Stimulated activated CD8-positive, alpha-beta memory T cell treated with anti-CD3 and anti-CD28 coated beads, Interleukin-4, amount 100 ng/mL, for 48 hours (primary cell): ENCODE measurements around the gene COX4I1.
"Not testable (repeated sequence)": the region's sequence is repeated elsewhere in the genome, so short reads cannot be mapped to it uniquely, and the experiment has no call there.

Source experiments
- DNase-seq: peaks from one replicate; pipeline ENCODE4 v3.0.0-alpha.2; 2020

The COX4I1 gene

DNA sequence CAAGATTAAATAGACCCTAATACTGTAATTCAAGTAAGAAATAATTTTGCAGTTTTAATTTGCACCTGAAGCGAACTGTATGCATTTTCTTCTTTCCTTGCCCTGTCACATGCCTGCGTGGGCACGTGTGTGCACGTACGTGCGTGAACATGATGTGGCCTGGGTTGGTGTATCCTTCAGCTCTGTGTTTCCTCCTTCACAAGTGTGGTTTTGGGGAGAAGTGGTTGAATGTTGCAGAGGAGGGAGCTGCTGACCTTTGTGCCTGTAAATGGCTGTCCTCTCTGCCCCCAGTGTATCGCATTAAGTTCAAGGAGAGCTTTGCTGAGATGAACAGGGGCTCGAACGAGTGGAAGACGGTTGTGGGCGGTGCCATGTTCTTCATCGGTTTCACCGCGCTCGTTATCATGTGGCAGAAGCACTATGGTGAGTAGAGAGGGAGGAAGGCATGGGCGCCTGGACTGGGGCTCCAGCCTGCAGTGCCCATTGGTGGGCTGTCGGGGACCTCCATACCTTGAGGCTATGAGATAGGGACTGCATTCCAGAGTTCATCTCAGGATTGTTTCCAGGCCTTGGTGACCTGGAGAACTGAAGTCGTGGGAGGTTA is 6.0 kb downstream of the COX4I1 start:
- DNase-seq, result no peak

DNA sequence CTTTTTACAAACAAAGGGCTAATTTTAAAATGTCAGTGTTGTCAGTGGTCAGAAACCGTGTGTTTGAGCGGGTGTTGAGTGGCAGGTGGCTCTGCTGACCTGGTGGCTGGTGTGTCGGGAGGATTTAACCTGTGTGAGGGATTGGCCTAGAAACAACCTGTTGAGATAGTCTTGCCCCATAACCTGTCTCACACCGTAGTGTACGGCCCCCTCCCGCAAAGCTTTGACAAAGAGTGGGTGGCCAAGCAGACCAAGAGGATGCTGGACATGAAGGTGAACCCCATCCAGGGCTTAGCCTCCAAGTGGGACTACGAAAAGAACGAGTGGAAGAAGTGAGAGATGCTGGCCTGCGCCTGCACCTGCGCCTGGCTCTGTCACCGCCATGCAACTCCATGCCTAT is 7.0 kb downstream of the COX4I1 start:
- no peak for DNase-seq

DNA sequence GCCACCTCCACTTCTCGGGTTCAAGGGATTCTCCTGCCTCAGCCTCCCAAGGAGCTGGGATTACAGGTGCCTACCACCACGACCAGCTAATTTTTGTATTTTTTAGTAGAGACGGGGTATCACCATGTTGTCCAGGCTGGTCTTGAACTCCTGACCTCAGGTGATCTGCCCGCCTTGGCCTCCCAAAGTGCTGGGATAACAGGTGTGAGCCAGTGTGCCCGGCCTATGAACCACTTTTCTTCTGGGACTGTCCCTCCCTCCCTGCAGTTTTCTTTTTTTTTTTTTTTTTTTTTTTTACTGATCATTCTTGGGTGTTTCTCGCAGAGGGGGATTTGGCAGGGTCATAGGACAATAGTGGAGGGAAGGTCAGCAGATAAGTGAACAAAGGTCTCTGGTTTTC is 7.8 kb downstream of the COX4I1 start:
- DNase-seq, result not testable (repeated sequence)

- DNase-seq, result not testable (repeated sequence)
These were observed 8.6 kb downstream of the COX4I1 start for GRCh38 chr16:85808104-85808503.

DNA sequence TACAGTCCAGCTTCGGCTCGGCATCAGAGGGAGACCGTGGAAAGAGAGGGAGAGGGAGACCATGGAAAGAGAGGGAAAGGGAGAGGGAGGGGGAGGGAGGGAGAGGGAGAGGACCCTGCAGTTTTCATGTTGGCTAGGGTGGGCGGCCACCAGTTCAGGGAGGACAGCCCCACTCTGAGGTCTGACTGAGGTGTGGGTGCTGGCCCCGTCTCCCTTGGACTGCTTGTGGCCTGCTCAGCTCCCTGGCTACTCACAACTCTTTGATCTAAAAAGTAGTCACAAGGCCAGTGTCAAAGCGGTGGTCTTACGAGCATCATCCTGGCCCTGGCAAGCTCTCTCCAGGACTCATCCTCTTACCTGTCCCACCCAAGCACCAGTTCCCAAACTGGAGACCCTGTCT is 9.4 kb downstream of the COX4I1 start:
- DNase-seq, result no peak

DNA sequence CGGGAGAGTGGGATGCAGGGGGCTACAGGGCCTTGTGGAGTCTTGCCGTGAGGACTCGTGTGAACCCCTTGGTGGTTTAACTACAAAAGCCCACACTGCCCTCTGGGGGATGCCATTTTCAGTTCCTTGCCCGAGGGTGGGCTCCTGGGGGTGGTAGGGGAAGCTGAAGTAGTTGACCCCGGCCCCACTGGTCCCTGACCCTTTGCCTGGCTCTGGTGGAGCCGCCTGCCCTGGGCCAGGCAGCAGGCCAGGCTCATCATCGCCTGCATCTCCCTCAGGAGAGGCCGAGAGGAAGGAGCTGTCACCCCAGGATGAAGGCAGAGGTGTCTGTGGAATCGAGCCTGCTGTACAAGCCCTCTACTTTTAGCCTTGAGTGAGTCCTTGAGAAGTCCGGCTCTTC is 10.2 kb downstream of the COX4I1 start:
- no peak for DNase-seq

DNA sequence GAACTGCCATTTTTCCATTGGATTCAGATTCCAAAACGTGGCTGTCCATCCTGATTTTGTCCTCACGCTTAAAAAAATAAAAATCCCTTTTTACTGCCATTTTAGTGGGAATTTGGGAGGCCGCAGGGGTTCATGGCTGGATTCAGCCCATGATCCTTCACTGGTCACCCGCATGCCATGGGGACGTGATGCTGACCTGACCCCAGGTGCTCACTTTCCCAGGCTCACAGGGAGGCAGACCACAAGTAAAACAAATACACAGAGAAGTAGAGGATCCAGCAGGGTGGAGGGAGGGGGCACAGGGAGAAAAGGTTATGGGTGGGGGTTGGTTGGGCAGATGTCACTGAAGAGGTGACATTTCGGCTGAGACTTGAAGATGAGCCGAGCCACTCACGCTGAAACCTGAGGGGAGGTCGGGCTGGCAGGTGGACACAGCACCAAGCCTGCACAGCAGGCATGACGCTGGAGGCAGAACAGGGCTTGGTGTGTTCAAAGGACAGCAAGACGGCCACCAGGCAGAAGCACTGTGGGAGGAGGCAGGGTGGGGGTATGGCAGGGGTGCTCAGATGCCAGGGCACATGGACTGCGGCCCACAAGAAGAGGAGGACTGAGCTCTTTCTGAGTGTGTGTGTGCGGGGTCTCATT is 10.7 kb downstream of the COX4I1 start:
- DNase-seq, result no peak

- no peak for DNase-seq
These were observed 11.2 kb downstream of the COX4I1 start for GRCh38 chr16:85810742-85811115.

- no peak for DNase-seq
These were observed 12.7 kb downstream of the COX4I1 start for GRCh38 chr16:85812031-85812807.

- DNase-seq, result no peak
These were observed 13.6 kb downstream of the COX4I1 start for GRCh38 chr16:85812811-85813700.

- no peak for DNase-seq
These were observed 16.7 kb downstream of the COX4I1 start for GRCh38 chr16:85816159-85816558.

DNA sequence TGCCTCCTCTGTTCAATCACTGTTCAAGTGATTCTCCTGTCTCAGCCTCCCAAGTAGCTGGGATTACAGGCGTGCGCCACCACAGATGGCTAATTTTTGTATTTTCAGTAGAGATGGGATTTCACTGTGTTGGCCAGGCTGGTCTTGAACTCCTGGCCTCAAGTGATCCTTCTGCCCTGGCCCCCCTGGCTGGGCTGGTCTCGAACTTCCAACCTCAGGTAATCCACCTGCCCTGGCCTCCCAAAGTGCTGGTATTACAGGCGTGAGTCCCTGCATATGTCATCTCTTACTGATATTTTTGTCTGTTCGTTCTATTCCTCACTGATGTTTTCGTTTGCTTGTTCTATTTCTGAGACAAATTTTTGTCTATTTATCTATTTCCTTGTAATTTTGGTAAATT is 17.7 kb downstream of the COX4I1 start:
- not testable (repeated sequence) for DNase-seq

DNA sequence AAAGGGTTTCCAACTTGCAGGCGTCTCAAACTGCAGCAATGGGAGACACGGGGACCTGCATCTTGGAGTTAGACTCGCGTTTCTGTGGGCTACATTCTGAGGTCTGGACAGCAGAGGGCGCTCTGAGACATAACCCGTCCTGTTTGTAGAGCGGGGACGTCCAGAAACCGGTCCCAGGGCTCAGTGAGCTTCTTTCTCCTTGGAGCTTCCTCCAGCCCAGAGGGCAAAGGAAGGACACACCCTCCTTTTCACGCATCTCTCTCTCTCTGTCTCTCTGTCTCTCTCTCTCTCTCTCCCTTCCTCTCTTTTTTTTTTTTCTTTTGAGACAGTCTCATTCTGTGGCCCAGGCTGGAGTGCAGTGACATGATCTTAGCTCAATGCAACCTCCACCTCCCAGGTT is 19.8 kb downstream of the COX4I1 start:
- DNase-seq, result peak; percentile 96

DNA sequence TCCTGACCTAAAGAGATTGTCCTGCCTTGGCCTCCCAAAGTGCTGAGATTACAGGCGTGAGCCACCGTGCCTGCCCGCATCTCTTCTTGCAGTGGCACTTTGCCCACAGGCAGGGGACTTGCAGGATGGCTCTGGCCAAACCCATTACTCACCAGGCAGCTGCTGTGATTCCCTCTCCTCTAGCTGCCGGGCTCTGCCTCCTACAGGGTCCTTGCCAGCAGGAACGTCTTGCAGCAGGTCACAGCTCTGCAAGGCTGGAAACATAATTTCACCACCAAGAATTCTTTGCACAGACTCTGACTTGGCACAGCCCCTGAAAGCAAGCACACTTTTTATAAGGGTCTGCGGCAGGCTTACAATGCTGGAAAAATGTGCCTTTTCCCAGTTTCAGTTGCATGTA is 20.3 kb downstream of the COX4I1 start:
- DNase-seq, result no peak

GRCh38 chr16:85820604-85821372 is 21.3 kb downstream of the COX4I1 start:
- no peak for DNase-seq

DNA sequence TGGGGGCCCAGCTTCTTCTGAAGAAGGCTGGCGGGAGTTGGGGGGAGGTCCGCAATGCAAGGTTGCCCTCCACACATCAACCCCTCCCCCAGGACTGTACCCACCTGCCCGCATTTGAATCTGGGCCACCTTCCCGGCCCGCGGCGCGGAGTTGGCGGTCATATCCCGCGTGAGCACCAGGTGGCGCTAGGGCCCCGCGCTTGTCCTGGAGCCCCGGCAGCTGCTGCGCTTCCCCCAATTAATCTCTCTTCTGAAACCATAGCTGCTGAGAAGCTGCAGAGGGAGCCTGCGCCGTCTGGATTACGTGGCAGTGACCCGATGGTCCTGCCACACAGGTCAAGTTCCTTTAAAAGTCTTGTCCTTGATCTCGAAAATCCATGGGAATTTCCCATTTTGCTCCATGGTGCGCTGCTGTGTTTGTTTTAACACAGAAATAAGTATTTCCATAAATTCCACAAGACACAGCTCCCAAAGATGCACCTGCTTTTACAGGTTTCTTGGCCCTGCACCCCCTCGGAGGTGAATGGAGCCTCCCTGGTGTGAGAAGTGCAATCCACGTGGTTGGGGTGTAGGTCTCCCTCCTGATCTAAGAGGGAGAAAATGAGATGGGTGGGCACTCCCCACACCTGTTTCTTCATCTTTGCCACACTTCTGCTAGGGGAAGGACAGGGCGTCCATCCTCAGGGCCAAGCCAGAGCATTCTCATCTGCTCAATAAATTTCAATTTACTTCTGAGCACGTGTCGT is 22.1 kb downstream of the COX4I1 start:
- DNase-seq, result peak; percentile 92

DNA sequence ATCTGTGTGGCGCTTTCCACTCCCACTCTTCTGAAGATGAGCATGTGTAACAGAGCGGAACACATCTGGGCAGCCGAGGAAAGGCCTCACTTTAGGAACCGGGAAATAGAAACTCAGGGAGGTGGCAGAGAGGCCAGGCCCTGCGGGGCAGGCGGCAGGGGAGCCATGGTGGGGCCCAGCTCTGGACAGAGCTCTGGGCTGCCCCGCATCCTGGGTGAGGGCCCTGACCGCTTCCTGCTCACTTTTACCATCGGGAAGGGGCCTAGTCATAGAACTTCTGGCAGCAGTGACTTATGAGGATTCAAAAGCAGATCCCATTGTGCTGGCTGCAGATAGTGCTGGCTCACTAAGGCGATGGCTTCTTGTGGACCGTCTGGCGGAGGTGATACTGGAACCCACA is 22.6 kb downstream of the COX4I1 start:
- no peak for DNase-seq

GRCh38 chr16:85823328-85823920 is 23.9 kb downstream of the COX4I1 start:
- no peak for DNase-seq

GRCh38 chr16:85824161-85825135 is 25.0 kb downstream of the COX4I1 start:
- no peak for DNase-seq

DNA sequence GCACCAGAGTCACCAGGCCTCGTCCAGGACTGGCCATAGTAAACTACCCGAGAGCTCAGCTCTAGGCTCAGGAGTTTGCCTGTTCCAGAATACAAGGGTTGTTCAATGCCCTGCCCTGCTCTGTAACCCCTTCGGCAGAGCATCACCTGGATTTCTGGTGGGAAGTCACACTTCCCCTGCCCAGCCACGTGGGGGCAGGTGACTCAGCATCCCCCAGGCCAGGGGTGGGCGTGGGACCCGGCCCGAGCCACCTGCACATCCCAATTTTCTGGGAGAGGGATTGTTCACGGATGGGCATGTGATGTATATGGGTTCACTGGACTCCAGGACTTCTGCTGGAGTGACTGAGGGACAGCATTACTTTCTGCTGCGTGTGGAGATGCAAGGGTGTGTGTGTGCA is 25.8 kb downstream of the COX4I1 start:
- DNase-seq, result no peak
